H54 (cell line): ENCODE measurements around the gene ZNF554.

Source experiments
- DNase-seq: peaks from one replicate; pipeline ENCODE4 v3.0.0; 2011; ENCODE audit warnings: low spot score, mixed read lengths; ENCODE audit not compliant: insufficient read length
- FAIRE-seq: peaks from 3 replicates; lab custom pipeline; 2011; peaks lifted over from hg19 to GRCh38; lab: Jason Lieb, UNC
- POLR2A ChIP-seq: IDR thresholded peaks from 2 replicates; pipeline ENCODE4 v1.6.1; 2011; ENCODE audit warnings: low read depth, mild to moderate bottlenecking, low read length

ZNF554 gene

DNA sequence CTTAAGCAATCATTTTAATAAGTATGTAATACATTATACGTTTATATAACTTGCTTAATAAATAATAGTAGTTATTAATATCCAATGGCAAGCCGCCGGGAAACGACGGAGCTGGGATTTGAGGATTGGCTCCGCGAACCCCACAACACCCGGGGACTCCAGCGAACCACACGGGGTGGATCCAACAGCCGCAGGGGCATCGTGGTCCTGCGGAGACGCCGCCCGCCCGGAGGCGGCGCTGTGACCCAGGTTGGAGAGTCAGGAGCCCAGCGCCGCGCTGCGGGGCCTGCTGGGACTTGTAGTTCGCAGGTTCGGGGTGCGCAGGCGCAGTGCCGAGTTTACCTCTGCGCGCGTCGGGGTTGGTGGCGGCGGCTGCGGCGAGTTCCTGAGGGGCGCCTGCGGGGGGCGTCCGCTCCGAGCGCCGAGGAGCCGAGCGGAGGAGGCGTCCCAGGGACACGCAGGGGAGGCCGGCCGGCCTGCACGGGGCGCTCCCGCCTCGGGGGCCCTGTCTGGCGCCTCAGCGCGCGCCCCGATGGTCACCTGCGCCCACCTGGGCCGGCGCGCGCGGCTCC lies at the start of gene ZNF554:
Gene ZNF554, plus strand, starts transcription at position 329 of the 572 bp plus-strand sequence. Its CDS starts 204 bp downstream, at position 533.
- peak; percentile 99 for DNase-seq
- peak; percentile 64; the same call in 1 of the 2 replicates for TF ChIP-seq POLR2A
- no peak for FAIRE-seq

DNA sequence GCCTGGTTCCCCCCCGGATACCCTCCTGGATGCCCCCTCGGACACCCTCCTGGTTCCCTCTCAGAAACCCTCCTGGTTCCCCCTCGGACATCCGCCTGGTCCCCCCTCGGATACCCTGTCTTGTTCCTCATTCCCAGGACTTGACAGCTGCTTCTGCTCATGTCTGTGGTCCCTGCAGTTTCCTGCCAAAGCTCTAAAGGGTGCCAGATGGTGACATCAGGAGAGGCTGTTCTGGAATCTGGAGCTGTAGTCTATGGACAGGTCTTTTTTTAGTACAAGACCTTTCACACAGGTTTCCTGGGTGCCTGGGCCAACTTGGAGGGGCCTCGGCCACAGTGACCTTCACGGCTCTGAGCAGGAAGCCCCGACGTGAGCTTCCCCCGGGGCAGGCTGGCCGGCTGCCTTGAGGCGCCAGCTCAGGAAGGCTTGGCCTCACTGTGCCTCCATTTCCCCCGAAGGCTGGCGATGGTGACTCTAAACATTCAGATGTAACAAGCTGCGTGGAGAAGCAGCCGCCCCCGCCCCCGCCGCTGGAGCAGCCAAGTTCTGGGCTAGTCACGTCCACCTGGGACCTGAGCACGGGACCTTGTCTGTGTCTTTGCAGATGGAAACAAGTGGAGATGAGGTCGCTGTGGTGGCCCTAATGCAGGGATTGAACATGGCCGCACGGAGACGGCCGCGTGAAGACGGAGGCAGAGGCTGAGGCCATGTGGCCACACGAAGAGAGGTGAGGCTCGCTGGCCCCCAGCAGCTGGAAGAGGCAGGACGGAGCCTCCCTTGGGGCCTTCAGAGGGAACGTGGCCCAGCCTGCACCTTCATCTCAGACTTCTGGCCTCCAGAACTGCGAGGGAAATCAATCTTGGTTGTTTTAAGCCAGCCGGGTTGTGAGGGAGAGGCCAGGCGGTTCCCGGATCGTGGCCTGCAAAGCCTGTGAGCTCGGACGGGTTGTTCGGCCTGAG lies 49.3 kb upstream of the ZNF554 start:
- no peak for DNase-seq
- no peak for TF ChIP-seq POLR2A
- no peak for FAIRE-seq

DNA sequence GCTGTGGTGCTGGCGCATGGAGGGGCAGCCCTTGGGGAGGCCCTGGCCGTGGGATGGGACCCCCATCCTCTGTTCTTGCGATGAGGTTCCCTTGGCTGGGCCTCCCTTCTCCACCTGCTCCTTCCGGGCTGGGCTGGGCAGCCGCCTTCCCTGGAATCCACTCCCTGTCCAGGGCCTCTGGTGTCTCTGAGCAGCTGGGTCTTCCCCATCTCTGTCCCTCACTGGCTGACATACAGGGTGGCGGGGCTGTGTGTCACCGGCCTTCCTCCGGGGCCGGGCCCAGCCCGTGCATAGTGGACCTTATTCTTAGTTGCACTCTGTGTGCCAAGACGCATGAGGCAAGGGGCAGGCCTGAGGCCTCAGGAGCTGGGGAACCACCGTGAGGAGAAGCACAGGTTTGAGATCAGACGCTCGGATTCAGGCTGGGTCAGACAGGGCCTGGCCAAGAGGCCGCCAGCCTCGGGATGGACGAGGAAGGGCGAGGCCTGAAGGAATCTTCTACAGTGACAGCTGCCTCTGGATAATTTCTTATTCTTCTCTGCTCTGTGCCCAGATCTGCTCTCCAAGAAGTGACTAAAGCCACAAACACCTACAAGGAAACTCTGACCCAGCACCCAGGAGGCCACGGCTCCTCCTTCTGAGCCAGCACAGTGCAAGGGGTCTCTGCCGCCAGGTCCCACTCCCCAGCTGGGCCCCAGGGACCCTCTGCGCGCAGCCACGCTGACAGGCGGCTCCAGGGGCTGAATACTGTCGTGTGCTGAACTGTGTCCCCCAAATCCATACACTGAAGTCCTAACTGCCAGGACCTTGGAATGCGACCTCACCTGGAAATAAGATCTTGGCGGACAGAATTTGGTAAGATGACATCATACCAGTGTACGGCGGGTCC lies 47.6 kb upstream of the ZNF554 start:
- DNase-seq (no peak), FAIRE-seq (no peak)
- TF ChIP-seq POLR2A = no peak

DNA sequence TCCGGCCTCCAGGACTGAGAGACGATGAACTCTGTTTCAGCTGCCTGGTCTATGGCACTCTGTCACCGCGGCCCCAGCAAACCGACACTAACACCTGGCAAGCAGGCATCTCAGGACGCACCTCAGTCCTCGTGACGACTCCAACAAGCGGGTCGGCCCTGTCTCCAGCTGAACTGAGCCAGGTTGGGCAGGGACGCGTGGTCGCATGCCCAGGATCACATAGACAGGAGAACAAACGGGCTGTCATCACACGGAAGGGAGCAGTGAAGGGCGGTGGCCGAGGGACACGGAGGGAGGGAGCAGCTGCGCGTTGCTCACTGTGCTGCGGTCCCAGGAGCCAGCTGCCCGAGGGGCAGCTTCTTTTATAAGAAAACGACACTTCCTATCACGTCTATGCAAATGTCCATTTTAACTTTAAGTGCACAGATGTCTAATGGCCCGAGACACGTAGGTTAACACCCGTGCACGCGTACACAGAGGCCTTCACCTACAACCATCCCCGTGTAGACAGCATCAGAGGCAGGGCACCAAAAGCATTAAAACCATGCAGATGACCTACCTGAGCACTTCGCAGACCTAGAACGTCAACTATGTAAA lies 45.5 kb upstream of the ZNF554 start:
- no peak for TF ChIP-seq POLR2A
- no peak for DNase-seq
- no peak for FAIRE-seq

DNA sequence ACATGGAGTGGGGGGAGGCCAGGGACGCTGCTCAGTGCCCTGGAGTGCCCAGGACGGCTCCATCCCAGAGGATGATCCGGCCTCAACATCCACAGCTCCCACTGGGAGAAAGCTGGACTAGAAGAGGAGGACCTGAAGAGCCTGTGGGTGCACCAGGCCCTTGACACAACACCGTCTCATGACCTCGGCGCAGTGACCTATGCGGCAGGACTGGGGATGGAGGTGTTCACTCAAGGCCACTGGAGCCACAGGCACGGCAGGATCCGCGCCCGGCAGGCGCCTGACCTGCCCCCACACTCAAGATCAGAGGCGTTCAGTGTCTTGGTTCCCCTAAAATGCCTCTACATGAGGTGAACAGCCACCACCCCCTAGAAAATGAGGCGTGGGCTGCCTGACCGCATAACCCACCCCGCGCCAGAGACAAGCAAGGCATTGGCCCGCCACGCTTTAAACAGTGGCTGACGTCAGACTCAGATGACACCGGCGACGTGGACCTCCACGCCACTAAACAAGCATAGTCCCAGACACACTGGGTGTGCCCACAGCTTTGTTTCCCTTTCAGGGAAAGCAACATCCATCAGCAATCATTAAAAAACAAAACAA lies 44.6 kb upstream of the ZNF554 start:
- no peak for TF ChIP-seq POLR2A
- FAIRE-seq (no peak), DNase-seq (no peak)

DNA sequence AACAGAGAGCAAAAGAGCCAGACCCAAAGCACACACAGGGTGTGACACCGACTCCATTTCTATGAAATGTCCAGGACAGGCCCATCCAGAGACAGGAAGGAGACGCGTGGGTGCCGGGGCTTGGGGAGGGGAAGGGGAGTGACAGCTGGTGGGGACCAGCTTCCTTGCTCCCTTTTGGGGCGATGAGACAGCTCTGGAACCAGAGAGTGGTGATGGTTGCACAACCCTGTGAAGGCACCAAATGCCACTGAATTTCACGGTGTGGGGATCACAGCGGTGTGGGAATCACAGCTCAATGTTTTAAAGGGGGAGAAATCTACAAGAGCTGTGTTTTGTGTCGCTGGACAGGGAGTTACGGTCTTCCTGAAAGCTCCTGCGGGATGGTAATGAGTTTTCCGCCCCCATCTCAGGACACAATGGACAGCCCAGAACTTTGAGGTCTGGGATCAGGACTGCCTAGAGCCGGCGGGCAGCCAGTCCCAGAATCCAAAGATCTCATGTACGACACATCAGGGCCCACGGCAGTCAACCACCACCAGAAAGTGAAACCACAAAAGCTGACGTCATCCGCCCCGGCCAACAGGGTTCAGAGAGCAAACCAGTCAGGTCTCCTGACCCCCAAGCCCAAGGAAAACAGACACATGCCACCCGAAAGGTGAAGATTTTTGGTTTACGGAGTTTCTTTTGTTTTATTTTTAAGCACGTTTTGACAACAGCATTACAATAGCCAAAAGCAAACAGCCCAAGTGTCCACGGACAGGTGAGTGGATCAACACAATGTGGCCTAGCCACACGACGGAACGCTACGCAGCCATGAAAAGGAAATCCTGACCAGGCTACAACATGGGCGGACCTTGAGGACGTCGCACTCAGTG lies 43.9 kb upstream of the ZNF554 start:
- TF ChIP-seq POLR2A = no peak
- DNase-seq (peak; percentile 82), FAIRE-seq (no peak)

DNA sequence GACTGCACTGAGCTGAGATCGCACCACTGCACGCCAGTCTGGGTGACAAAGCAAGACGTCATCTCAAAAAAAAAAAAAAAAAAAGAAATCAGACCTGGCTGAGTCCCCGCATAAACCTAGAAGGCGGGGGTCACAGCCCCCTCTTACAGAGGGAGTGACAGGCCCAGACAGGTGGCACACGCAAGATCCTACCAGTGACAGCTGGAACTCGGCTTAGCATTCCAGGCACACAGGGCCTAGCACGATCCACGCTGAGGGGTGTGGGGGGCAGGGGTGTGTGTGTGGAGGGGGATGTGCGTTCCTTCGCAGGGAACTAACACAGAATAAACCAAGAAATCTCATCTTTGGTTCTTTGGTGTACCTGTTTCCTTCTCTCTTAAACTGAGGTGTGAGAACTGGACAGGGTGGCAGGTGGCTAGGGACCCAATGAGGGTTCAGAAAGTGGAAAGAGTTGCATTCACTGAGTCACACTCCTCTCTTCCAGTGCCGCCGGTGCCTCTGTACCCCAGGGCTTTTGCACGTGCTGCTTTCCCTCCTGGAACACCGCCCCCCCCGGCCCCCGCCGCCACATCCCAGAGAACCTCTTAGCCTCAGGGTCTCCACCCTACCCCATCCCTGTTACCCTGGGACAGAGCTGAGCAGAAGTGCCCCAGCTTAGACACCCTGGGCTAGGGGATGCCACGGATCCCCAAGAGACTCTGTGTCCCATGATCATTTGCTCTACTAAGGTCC lies 41.5 kb upstream of the ZNF554 start:
- DNase-seq (no peak), FAIRE-seq (no peak)
- no peak for TF ChIP-seq POLR2A

DNA sequence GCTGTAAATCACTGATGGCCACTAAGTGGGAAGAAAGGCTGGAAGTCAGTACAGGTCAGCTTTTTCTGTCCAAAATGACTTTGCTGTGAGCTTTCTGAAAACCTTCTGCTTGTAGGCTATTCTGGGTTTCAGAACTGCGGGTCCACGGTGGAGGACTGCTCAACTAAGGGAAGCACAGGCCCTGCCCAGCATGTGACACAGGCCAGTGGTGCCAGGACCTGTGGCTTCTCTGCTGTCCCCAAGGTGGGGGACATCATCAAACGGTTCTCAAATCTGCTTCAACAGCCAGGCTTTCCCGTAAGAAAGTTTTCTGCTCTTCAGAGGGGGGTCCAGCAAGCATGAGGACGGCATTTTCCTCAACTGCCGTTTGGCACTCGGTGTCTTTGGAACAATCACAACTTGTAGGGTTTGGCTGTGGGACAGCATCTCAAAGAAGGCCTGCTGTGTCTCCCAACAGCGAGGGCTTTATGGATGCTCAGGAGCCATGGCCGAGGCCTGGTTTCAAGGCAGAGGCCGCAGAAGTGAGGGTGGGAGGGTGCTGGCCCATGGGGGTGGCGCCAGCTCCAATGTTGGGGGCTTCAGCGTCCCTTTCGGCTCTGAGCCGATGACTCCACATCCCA lies 40.4 kb upstream of the ZNF554 start:
- FAIRE-seq = no peak
- no peak for DNase-seq
- TF ChIP-seq POLR2A = no peak

DNA sequence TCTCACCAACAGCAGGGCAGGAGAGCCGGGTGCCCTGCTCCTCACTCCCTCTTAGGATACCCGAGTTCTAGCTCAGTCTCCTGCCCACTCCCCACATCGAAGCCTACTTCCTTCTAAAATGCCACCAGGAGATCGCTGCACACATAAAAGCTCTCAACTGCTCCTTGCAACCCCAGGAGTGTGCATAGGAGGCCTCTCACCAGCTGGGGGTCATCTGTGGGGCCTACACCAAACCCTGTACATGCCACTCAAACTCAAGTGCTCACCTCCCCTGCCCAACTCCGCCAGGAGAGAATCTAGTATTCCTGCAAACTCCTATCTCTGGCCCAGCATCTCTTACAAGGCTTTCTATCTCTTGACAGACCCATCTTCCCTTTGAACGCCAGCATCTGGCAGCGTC lies 39.4 kb upstream of the ZNF554 start:
- FAIRE-seq = no peak
- no peak for DNase-seq
- TF ChIP-seq POLR2A = no peak

DNA sequence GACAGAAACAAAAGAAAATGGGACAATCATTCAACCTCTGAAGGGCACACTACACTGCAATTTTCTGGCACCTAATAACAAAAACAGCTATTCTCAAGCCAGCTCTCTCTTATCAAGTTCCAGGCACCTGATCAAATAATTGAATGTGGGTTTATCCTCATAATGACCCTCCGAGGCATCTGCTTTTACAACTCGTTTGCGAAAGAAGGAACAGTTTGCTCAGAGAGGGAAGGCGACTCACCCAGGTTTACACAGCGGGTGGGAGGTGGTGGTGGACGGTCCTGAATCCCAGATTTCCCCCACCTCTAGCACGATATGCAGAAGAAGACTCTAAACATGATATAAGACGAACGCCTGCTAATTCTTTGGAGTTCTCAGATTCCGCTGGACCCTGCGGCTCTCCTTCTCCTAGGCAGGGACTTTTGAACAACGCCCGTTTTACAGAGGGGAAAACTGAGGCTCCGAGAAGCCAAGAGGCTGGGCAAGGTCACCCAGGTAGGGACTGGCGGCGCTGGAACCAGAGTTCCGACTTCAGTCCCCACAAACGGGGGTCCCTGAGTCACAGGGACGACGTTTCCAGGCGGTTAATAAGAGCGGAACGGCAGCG lies 37.2 kb upstream of the ZNF554 start:
- no peak for TF ChIP-seq POLR2A
- no peak for DNase-seq
- no peak for FAIRE-seq
